ENCODE measurements around the gene DCXR.

DCXR gene

DNA sequence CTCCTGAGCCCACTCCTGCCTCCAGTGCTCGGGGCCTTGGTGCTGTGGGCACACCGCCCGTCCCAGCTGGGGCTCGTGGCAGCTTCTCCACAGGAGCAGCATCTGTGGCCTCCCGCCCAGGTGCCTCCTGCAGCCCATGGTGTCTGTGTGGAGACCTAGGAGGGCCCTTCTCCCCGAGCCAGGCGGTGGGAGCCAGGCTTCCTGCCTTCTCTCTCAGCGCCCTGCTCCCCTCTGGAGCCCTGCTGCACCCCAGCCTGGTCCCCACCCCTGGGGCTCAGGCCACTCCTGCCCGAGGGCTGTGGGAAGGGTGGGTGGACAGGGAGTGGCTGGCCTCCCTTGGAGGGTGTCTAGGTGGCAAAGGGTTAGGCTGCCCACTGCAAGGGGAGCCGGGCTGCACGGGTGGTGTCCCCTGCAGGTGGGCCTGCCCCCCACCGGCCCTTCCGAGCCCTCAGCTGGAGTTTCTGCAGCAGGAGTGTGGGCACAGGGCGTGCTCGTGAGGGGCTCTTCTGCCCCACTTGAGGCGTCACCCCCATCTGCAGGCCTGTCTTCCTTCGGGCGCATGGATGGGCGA, 25.8 kb downstream of the DCXR start:
- no peak for DNase-seq (ENCODE audit: low read depth)

DNA sequence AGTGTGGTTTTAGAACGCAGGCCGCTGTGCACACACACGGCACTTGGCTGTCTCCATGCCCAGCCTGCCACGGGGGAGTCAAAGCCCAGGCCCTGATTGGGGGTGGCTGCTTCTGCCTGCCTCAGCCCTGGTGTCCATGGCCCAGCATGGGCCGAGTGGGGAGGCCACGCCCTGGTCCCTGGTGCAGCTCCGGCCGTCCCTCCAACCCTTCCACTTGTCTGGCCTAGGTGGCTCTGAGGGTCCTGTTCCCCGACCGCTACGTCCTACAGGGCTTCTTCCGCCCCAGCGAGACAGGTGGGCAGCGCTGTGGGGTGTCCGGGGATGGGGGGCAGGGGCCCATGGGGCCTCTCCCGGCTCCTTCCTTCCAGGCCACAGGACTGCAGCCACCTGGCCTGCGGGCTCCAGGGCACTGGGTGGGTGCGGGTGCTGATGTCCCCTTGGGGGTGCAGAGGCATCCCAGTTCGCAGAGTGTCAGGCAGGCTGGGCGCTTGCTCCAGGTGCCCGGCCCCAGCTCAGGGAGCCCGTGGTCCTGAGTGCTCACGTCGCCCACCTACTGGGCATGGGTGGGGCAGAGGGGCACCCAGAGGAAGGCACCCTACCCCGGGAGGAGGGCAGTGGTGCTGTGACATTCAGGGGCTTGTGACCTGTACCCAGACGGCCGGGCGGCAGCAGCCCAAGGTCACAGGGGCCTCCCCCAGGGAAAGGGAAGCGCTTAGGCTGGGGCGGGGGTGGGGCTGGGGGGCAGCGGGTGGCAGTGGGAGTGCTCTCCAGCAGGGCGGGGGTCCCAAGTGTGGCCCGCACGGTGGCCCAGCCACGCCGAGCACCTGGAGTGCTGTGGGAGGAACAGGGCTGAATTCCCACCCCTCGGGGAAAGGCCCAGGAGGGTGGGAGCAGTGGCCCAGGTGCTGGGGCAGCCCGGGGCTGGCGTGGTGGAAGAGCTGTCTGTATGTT, 26.6 kb downstream of the DCXR start:
- no peak for DNase-seq (ENCODE audit: low read depth)

DNA sequence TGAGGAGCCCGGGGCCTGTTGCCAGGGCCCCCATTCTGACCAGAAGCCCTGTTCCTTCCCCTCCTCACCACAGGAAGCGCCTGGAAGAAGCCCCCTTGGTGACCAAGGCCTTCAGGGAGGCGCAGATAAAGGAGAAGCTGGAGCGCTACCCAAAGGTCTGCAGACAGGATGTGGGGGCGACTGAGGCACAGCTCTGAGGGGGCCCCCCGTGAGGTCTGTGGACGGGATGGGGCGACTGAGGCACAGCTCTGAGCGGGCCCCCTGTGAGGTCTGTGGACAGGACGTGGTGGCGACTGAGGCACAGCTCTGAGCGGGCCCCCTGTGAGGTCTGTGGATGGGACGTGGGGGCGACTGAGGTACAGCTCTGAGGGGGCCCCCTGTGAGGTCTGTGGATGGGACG, 28.1 kb downstream of the DCXR start:
- DNase-seq (ENCODE audit: low read depth), result no peak

DNA sequence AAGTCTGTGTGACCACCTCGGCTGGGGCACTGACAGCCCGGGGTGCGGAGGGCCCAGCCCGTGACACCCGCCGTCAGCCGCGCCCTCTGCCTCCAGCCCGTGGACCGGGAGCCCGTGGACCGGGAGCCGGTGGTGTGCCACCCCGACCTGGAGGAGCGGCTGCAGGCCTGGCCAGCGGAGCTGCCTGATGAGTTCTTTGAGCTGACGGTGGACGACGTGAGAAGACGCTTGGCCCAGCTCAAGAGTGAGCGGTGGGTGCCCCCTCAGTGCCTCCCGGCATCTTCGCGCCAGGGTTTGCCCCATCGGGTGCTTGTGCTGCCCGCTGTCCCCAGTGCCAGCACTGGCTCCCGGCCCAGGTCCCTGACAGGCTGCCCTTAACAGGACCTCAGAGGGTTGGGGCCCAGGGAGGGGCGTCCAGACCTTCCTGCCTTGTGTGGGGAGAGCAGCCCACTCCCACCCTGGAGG, 28.5 kb downstream of the DCXR start:
- DNase-seq (ENCODE audit: low read depth), result no peak

DNA sequence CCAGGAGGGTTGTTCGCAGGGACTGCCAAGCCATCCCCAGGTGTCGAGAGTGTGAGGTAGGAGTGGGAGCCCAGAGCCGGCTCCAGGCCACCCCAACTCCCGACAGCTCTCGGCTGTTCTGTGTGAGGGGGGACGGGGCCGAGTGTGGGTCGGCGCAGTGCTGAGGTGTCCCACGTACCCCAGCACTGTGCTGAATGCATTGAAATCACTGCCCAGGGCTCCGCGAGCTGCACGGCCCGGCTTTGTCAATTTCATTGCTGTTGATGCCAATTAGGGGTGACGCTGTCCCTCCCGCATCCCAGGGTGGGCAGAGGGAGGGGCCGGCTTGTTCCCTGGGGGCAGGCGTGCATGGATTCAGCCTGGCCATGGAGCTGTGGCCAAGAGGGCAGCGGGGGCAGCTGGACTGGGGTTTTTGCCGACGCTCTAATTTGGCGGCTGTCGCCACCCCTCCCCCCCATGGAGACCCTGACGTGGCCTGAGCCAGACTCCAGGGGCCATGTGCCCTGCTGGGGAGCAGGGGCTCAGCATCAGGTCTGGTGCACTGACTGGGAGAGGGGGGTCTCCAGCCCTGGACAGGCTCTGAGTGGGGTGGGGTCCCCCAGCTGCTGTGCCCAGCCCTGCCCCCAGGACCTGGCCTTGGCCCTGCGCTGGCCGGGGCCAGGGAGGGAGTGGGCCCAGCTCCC, 29.1 kb downstream of the DCXR start:
- no peak for DNase-seq (ENCODE audit: low read depth)

DNA sequence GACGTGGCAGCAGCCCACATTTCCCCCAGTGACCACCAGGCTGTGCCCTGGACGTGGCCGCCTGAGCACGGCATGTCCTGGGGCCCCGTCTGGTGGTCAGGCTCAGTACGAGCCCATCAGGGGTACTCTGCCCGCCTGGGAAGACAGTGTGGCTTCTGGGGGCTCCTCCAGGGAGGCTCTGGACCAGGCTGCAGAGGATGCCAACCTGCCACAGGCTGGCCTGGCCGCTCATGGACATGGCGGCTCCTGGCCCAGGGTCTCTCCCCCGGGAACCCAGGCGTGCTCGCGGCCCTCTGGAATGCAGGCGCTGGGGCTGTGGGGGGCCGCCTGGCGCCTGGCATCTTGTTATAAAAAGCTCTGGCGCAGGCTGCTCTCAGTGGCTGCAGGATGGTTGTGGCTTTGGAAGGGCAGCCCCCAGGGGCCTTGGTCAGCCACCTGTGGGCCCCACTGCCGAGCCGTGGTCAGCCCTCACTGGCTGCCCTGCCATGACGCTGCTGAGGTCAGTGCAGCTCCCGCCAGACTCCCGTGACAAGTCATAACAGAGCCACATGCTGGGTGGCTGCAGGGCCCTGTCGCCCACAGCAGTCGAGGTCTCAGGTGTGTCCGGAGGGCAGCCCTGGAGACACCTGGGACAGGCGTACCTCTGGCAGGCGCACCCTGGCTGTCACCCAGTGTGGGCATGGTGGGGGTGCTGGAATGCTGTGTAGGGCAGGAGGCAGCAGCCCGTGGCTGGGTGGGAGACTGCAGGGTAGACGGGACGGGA, 29.8 kb downstream of the DCXR start:
- DNase-seq (ENCODE audit: low read depth), result no peak

DNA sequence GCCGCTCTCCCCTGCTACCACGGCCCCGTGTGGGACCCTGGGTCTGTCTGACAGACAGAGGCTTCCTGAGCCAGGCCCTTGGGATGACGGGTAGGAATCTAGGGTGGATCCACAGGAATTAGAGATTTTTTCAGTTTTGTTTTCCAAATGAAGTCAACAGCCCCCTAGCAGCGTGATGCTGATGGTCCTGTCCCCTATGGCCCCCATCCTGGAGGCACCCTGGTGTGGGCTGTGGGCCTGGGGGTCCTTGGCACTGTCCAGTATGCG, 30.3 kb downstream of the DCXR start:
- DNase-seq (ENCODE audit: low read depth), result no peak

DNA sequence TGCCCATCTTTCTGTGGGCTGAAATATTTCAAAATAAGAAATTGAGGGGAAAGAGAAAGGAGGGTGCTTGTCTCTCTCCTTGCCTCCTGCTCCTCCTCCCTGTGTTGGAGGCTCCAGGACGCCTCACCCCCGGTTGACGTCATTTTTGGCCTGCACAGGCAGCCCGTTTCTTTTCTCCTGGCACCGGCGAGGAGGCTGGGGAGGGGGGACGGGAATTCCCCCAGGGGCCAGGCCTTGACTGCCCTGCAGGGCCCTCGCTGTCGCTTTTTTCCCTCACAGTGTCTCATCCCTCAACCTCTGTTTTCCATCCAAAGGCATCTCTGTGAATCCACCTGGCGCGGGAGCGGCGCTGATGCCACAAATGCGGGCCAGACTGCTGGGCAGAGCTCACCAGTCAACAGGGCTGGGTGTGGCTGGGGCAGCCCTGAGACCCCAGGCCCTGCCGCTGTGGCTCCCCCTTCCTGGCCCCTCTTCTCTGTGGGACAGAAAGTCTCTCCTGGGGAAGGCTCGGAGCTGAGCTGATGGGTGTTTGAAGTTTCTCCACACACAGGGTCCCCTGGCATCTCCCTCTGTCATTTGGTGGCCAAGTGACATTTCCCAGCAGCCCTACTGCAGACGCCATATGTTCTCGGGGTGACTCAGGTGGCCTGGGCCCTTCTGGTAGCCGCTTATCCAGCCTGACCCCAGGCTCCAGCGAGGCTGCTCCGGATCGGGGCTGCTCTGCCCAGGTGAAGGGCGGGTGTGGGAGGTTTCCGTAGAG, 30.8 kb downstream of the DCXR start:
- no peak for DNase-seq (ENCODE audit: low read depth)

DNA sequence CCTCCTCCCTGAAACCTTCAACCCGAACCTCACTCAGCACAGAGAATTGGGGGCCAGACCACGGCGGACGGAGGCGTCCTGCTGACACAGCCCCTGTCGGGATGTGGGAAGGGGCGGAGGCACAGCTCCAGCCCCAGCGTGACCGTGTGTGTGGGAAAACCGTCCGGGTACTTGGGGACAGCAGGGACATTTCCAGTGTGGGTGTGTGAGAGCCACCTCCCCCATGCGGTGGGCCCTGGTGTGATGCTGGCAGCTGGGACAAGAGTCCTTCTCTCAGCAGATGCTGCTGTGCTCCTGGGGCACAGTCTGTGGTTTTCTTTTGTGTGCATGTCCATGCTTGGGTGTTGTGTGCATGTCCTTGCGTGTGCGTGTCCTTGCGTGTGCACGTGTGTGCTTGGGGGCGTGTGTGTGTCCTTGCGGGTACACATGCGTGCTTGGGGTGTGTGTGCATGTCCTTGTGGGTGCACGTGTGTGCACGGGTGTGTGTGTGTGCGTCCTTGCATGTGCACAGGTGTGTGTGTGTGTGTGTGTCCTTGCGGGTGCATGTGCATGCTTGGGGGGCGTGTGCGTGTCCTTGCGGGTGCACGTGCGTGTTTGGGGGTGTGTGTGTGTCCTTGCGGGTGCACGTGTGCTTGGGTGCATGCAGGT, 31.7 kb downstream of the DCXR start:
- no peak for DNase-seq (ENCODE audit: low read depth)

DNA sequence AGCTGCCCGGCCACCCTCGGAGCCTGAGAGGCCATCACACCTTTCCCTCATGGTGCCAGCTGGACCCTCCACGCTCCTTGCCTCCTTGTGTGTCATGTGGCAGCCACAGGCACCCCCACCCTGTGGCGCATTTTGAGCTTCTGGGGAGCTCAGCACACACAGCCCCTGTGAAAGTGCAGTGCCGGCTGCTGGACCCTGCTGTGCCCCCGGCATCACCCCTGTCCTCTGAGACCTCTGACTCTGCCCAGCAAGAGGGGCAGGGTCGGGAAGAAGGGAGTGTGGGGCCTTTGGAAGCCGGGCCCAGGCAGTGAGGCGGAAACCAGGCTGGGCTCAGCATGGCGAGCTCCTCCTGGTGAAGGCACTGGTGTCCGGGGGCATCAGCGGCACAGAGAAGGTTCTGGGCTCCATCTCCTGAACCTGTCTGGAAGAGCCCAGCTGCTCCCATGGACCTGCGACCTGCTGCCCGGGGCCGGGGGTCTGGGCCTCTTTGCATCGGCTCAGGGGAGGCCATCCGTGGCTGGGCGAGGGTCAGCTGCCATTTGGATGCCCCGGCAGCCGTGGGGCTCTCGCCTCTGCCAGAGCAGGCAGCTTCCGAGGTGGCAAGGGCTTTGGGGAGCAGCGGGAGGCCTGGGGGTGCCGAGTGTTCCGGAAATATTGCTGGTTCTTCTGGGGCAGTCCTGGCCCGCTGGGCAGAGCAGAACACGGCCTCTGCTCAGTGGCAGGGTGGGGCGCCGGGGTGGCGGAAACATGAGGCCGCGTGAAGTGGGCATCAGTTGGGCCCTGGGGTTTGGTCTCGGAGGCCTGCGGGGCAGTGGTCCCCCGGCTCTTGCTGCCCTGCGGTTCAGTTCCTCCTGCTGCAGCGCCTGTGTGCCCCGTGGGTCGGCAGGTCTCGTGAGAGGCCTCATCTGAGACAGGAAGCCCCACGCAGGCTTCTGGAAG, 32.7 kb downstream of the DCXR start:
- no peak for DNase-seq (ENCODE audit: low read depth)

DNA sequence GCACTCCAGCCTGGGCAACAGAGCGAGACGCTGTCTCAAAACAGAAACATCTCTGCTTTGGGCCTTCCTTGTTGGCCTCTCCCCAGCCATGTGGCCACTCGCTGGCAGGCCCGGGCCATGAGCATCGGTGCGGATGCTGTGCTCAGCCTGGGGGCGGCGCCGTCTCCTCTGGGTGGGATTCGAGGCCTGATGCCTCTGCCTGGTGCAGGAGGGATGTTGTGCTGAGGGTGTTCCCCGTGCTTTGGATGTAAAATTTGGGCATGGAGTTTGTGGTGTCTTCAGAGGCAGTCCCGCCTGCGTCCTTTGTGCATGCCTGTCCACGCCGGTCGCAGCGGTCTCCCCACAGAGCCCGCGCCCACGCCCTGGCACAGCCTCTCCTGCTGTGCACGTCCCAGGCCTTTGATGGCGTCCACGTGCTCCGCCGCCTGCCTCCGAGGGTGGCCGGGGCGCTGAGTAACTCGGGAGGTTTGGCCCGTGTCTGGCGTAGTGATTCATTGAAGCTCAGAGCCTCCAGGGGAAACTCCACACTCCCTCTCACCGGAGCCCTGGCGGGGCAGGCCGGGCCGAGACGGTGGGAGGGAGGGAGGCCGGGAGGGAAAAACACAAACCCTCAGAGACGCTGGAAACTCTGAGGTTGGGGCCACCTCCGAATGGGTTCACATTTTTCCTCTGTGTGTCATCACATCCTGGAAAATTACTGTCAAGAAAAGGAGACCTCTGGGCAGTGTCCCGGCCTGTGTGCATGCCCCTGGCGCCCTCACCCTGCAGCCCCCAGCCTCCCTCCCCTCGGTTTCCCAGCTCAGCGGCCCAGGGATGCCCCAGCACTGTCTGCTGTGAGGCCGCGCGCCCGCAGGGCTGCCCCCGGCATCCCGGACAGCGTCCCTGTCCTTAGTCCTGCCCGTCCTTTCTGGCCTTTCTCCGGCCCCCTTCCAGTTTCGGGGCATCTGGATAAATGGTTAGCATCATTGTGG, 33.8 kb downstream of the DCXR start:
- DNase-seq (ENCODE audit: low read depth), result no peak

DNA sequence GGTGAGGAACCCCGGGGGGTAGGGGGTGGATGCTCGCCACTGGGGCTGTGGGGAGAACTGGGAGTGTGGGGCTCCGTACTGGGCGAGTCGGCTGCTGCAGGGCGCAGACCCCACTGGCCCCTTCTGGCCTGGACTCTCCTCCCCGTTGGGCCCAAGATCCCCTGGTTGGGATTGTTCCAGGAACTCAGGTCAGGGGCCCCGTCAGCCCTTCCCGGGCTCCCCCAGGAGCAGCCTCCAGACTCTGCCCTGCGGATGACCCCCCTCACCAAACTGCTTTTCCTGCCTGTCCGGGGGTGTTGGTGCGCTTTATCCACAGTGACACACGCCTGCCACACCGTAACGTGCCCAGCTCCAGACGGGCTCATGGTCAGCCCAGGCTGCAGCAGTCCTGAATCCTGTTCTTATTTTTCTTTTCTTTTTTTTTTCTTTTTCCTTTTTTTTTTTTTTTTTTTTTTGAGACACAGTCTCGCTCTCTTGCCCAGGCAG, 35.9 kb downstream of the DCXR start:
- DNase-seq (ENCODE audit: low read depth), result no peak

DNA sequence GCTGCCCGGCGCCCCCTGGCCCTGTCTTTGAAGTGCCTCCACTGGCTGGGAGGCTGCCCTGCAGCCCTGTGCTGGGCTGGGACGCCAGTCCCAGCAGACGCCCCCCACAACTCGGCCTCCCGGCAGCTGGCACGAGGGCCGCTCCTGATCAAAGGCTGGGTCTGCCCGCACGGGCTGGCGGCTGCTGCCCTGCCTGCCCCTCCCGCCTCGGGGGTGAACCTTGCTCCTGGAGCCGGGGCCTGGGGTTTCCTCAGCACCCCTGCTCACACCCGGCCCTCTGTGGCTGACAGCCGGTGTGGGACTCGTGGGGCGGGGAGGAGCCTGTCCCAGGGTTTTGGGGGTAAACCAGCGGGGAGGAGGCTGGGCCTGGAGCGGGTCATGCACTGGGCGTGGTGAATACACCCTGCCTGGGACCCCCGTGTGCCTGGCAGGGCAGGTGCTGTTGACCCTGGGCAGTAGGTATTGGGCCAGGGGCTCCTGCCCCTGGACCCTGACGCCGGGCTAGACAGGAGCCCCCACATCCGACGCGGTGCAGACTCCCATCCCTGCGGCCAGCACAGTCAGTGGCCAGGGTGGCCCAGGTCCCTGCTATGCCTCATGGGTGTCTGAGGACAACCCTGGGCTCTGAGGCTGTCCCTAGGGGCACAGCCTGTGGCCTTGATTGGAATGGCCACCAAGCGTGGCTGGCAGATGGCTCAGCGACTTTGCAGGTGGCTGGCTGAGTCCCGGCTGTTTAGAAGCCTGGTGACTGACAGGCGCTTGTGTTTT, 36.5 kb downstream of the DCXR start:
- DNase-seq (ENCODE audit: low read depth), result no peak

DNA sequence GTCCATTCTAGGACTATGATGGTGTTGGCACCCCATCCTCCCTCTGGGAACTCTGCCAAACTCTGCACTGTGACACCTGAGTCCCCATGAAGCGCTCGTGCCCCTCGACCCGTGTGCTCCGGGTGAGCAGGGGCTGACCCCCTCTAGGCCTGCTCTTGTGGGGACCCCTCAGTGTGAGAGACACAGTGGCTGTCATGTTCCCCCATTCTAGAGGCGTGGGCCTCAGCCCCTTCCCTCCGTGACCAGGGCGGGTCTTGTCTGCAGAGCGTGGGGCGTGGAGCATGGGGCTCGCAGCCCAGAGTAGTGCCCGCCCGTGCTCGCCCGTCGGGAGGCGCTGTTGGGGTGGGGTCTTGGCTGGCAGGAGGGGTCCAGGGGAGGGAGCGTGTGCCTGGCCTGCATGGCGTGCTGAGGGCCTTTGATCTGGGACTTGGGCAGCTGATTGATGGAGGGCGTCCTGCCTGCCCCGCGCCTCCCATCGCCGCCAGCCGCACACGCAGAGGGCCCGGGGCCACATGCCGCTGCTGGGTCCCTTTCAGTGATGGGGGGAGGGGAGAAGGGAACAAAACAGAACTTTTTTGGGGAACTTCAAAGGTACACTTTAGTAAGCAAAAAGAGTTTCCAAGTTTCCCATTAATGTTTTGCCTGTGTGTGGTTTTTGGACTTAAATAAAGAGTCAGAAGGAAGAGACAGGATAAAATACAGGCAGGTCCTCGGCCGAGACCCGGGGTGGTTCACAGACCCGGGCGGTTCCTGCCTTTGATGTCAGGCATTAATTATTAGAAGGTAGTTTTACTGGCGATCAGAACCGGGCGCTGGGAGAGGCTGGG, 37.3 kb downstream of the DCXR start:
- DNase-seq (ENCODE audit: low read depth), result no peak

DNA sequence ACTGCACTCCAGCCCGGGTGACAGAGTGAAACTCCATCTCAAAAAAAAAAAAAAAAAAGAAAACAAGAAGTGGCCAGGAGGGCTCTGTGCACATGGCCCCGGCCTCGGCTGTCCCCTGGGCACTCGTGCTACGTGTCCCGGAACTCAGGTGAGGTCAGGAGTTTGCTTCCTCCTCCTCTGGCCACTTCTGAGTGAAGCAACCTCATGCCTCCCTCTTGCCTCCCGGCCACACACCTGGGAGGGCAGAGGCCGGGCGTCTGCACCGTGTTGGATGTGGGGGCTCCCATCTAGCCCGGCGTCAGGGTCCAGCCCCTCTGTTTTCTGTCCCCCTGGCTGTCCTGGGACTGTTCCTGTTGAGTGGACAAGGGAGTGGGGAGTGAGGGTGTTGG, 37.9 kb downstream of the DCXR start:
- no peak for DNase-seq (ENCODE audit: low read depth)

DNA sequence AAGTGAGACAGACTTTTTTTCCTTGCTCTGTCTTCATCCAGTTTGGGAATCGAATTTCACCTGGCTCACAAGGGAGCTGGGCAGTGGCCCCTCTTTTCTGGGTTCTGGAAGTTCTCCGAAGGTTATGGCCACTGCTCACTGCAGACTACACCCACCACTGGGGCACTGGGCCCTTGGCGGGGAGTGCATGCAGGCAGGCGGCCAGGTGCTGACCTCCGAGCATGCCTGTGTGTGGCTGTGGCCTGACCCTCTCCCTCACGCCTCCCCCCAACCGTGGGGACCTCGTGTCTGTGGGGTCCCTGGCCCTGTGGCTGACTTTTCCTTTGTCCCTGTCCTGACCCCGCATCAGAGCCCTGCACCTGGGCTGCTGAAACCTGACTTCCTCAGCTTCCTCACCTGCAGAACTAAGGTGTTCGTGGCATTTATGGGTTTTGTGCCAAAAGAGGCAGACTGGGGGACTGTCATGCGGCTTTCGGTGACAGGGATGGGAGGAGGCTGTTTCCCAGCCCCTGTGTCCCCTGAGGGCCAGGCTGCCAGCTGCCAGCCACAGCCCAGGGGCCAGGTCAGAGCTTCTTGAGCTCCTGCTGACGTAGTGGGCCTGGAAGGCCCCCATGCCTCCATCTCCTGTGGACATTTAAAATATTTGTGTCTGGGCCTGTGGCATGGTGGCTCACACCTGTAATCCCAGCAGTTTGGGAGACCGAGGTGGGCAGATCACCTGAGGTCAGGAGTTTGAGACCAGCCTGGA, 38.6 kb downstream of the DCXR start:
- DNase-seq (ENCODE audit: low read depth), result no peak
